Neural crest cell (in vitro differentiated cells): ENCODE data around the gene ELOVL6. TPM values are rescaled to one million over a fixed set of nuclear protein-coding genes. Genes with fewer than 3 reads are reported as not detected.

Experiments
- DNase-seq: peaks from one replicate; pipeline ENCODE4 v3.0.0; 2021; ENCODE audit warnings: low read depth, mixed read lengths, low spot score
- H3K27ac Mint-ChIP-seq: one replicate; pipeline ENCODE4 v1.8.0; 2021; ENCODE audit warnings: mild to moderate bottlenecking, mixed read lengths; ENCODE audit not compliant: unreplicated experiment
- H3K27me3 Mint-ChIP-seq: 2 replicates; pipeline ENCODE4 v1.8.0; 2021; ENCODE audit warnings: low read depth, mild to moderate bottlenecking, mixed read lengths
- H3K36me3 Mint-ChIP-seq: 2 replicates; pipeline ENCODE4 v1.8.0; 2021; ENCODE audit warnings: low read depth, mild to moderate bottlenecking, mixed read lengths
- H3K4me1 Mint-ChIP-seq: 2 replicates; pipeline ENCODE4 v1.8.0; 2021; ENCODE audit warnings: mixed read lengths
- H3K4me3 Mint-ChIP-seq: one replicate; pipeline ENCODE4 v1.8.0; 2021; ENCODE audit warnings: mild to moderate bottlenecking, mixed read lengths
- H3K9me3 Mint-ChIP-seq: 2 replicates; pipeline ENCODE4 v1.8.0; 2021; ENCODE audit warnings: mixed read lengths
- total RNA-seq: library from RNA; stranded (reverse); gene quantifications from 2 replicates; pipeline ENCODE4 v1.2.1, GENCODE V29; 2021
- TF ChIP-seq, protein P1 (sequence below): fragments of 200-600 bp; sonication (generic); conservative IDR thresholded peaks from 2 replicates; pipeline ENCODE4 v1.5.0; 2021; ENCODE audit warnings: antibody characterized with exemption, mild to moderate bottlenecking

Gene ELOVL6
- total RNA-seq, 1 donor from 2014 or later, result 105 TPM

DNA sequence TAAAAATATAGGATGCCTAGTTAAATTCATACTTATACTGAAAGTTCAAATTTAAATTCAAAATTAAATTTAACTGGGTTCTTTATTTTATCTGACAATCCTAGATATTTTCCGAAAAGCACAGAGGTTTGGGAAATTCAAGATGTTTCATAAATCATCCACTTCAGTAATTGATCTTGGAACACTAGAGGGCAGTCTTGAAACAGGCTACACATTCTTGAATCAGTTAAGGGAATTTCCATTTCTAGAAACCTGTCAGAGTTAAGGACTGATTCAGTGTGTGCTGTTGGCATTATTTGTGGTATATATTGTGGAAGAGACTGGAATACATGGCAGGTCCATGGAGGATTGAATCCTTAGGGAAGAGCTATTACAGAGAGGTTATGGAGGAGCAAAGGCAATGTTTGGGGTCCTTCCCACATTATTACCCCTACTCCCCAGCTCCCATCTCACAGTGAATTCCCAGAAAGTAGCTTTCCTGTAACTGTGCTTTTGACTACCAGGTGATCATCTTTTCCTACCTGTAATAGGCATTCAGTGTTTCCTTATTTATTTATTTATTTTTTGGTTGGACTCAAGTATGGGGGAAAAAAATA is 192.9 kb downstream of the ELOVL6 start:
- no peak overlapping the region for H3K27ac Mint-ChIP-seq
- TF ChIP-seq, protein P1, sequence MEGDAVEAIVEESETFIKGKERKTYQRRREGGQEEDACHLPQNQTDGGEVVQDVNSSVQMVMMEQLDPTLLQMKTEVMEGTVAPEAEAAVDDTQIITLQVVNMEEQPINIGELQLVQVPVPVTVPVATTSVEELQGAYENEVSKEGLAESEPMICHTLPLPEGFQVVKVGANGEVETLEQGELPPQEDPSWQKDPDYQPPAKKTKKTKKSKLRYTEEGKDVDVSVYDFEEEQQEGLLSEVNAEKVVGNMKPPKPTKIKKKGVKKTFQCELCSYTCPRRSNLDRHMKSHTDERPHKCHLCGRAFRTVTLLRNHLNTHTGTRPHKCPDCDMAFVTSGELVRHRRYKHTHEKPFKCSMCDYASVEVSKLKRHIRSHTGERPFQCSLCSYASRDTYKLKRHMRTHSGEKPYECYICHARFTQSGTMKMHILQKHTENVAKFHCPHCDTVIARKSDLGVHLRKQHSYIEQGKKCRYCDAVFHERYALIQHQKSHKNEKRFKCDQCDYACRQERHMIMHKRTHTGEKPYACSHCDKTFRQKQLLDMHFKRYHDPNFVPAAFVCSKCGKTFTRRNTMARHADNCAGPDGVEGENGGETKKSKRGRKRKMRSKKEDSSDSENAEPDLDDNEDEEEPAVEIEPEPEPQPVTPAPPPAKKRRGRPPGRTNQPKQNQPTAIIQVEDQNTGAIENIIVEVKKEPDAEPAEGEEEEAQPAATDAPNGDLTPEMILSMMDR, result peak; percentile 85
- no peaks in the 10 kb centered on the region for H3K36me3 Mint-ChIP-seq
- peaks cover 20% of the 10 kb centered on the region for H3K4me1 Mint-ChIP-seq
- no peaks in the 10 kb centered on the region for H3K9me3 Mint-ChIP-seq
- H3K27me3 Mint-ChIP-seq, result no peaks in the 10 kb centered on the region
- no peak for DNase-seq
- H3K4me3 Mint-ChIP-seq, result no peak overlapping the region

DNA sequence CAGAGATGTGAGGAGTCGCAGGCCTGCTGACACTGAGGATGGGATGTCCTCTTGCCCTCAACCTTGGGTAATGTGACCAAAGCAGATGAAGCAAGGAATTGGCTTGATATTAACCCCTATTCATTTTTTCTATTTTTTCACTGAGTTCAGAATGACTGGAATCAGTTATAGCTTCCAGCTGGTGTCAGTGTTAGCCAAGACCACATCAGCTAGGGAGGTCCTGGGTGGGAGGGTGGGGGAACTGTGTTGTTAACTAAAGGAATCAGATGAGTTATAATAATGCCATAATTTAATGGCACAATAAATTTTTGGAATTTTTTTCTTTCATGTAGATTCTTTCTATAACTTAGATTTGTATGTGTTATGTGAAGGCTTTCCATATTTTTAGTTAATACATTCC is 193.9 kb downstream of the ELOVL6 start:
- Mint-ChIP-seq H3K27me3 (no peaks in the 10 kb centered on the region), H3K4me1 (peaks cover 18% of the 10 kb centered on the region), H3K27ac (no peak overlapping the region), H3K36me3 (no peaks in the 10 kb centered on the region), H3K4me3 (no peak overlapping the region), H3K9me3 (no peaks in the 10 kb centered on the region)
- TF ChIP-seq, protein P1, result no peak
- no peak for DNase-seq

DNA sequence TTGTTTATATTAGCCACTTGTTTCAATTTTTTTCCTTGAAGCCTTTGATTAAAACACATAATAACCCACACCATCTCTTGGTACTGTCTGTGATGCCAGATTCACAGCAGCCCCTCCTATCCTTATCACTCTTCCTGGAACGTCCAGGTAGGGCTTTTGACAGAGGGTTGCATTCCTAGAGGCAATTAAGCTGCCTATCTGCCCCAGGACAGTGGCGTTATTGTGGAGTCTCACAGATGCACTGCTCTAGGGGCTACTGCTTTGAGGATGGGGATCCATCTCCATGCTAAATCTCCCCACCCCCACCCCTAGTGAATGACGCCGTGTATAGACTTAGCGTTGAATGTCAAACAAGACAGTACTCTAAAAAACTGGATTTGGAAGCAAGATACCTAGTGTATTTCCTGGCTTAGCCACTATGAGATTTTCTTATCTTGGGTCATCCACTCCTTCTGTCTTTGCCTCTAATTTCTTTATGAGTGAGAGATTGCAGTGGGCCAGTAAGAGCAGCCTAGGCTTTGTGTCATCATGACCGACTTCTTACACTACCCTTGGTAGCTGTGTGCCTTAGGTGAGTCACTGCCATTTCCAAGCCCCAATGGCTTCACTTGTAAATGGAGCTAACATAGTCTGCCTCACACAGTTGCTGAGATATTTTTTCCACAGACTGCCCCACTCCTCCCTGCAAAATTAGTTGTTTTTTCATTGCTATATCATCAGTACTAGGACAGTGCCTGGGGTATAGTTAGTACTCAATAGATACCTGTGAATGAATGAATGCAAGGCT is 194.8 kb downstream of the ELOVL6 start:
- H3K4me3 Mint-ChIP-seq, result no peak overlapping the region
- no peaks in the 10 kb centered on the region for H3K36me3 Mint-ChIP-seq
- H3K27ac Mint-ChIP-seq, result no peak overlapping the region
- H3K4me1 Mint-ChIP-seq, result peaks cover 13% of the 10 kb centered on the region
- no peak for DNase-seq
- TF ChIP-seq, protein P1, result no peak
- peaks cover 2% of the 10 kb centered on the region for H3K27me3 Mint-ChIP-seq
- H3K9me3 Mint-ChIP-seq, result no peaks in the 10 kb centered on the region

DNA sequence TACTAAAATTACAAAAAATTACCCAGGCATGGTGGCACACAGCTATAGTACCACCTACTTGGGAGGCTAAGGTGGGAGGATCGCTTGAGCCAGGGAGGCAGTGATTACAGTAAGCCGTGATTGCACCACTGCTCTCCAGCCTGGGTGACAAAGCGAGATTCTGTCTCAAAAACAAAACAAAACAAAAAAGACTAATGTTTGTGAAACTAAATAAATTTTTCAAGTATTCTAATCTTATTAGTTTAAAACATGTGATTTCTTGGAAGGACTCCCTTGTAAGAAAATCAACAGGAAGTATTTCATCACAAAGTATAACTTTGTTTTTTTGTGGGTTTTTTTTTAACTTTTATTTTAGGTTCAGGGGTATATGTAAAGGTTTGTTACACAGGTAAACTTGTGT is 196.1 kb downstream of the ELOVL6 start:
- TF ChIP-seq, protein P1, result no peak
- Mint-ChIP-seq H3K27ac (no peak overlapping the region), H3K36me3 (no peaks in the 10 kb centered on the region), H3K4me1 (peaks cover 8% of the 10 kb centered on the region), H3K27me3 (peaks cover 4% of the 10 kb centered on the region), H3K4me3 (no peak overlapping the region), H3K9me3 (no peaks in the 10 kb centered on the region)
- no peak for DNase-seq

DNA sequence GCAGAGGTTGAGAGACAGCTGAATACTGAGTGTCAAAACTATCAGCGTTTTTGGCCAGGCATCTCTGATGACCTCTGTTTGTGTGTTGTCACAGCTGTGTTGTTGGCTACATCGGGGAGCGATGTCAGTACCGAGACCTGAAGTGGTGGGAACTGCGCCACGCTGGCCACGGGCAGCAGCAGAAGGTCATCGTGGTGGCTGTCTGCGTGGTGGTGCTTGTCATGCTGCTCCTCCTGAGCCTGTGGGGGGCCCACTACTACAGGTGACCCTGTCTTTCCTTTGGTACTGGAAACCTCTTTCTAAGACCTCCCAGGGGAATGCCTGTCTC is 198.9 kb downstream of the ELOVL6 start:
- TF ChIP-seq, protein P1, result no peak
- no peak overlapping the region for H3K27ac Mint-ChIP-seq
- no peak for DNase-seq
- peaks cover 12% of the 10 kb centered on the region for H3K27me3 Mint-ChIP-seq
- H3K9me3 Mint-ChIP-seq, result no peaks in the 10 kb centered on the region
- H3K4me3 Mint-ChIP-seq, result no peak overlapping the region
- no peaks in the 10 kb centered on the region for H3K36me3 Mint-ChIP-seq
- no peaks in the 10 kb centered on the region for H3K4me1 Mint-ChIP-seq
